ENCODE results near the gene MTTP. TPM values are rescaled to one million over a fixed set of nuclear protein-coding genes. Genes with fewer than 3 reads are reported as not detected.

Gene MTTP
- total RNA-seq, 1 donor from 2014 or later, result 54.9 TPM

GRCh38 chr4:99637174-99637573 lies 62.5 kb downstream of the MTTP start:
- H3K36me3 Mint-ChIP-seq (ENCODE audit: insufficient read depth), result no peaks in the 10 kb centered on the region
- no peaks in the 10 kb centered on the region for H3K27me3 Mint-ChIP-seq
- H3K27ac Mint-ChIP-seq, result no peak overlapping the region
- DNase-seq (ENCODE audit: low spot score, unreplicated experiment), result no peak
- no peak overlapping the region for H3K4me3 Mint-ChIP-seq (ENCODE audit: low read depth)
- TF ChIP-seq, protein P1, sequence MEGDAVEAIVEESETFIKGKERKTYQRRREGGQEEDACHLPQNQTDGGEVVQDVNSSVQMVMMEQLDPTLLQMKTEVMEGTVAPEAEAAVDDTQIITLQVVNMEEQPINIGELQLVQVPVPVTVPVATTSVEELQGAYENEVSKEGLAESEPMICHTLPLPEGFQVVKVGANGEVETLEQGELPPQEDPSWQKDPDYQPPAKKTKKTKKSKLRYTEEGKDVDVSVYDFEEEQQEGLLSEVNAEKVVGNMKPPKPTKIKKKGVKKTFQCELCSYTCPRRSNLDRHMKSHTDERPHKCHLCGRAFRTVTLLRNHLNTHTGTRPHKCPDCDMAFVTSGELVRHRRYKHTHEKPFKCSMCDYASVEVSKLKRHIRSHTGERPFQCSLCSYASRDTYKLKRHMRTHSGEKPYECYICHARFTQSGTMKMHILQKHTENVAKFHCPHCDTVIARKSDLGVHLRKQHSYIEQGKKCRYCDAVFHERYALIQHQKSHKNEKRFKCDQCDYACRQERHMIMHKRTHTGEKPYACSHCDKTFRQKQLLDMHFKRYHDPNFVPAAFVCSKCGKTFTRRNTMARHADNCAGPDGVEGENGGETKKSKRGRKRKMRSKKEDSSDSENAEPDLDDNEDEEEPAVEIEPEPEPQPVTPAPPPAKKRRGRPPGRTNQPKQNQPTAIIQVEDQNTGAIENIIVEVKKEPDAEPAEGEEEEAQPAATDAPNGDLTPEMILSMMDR (IDR thresholded peaks at IDR 0.05; ENCODE audit: unreplicated experiment), result no peak
- peaks cover 3% of the 10 kb centered on the region for H3K9me3 Mint-ChIP-seq (ENCODE audit: low read depth)
- peaks cover 26% of the 10 kb centered on the region for H3K4me1 Mint-ChIP-seq (ENCODE audit: low read depth)

GRCh38 chr4:99640676-99641075 lies 66.1 kb downstream of the MTTP start:
- no peak for DNase-seq (ENCODE audit: low spot score, unreplicated experiment)
- no peaks in the 10 kb centered on the region for H3K36me3 Mint-ChIP-seq (ENCODE audit: insufficient read depth)
- TF ChIP-seq, protein P1 (IDR thresholded peaks at IDR 0.05; ENCODE audit: unreplicated experiment), result no peak
- peaks cover 4% of the 10 kb centered on the region for H3K9me3 Mint-ChIP-seq (ENCODE audit: low read depth)
- H3K27ac Mint-ChIP-seq, result peak overlapping the region; percentile 44
- H3K4me3 Mint-ChIP-seq (ENCODE audit: low read depth), result no peak overlapping the region
- H3K4me1 Mint-ChIP-seq (ENCODE audit: low read depth), result peaks cover 48% of the 10 kb centered on the region
- H3K27me3 Mint-ChIP-seq, result no peaks in the 10 kb centered on the region

- Mint-ChIP-seq H3K36me3 (ENCODE audit: insufficient read depth) (no peaks in the 10 kb centered on the region), H3K4me3 (ENCODE audit: low read depth) (no peak overlapping the region), H3K4me1 (ENCODE audit: low read depth) (peaks cover 49% of the 10 kb centered on the region), H3K9me3 (ENCODE audit: low read depth) (peaks cover 4% of the 10 kb centered on the region), H3K27ac (peak overlapping the region; percentile 88), H3K27me3 (no peaks in the 10 kb centered on the region)
- TF ChIP-seq, protein P1 (IDR thresholded peaks at IDR 0.05; ENCODE audit: unreplicated experiment), result no peak
- no peak for DNase-seq (ENCODE audit: low spot score, unreplicated experiment)
Observed at GRCh38 chr4:99642725-99643489, 68.3 kb downstream of the MTTP start.

DNA sequence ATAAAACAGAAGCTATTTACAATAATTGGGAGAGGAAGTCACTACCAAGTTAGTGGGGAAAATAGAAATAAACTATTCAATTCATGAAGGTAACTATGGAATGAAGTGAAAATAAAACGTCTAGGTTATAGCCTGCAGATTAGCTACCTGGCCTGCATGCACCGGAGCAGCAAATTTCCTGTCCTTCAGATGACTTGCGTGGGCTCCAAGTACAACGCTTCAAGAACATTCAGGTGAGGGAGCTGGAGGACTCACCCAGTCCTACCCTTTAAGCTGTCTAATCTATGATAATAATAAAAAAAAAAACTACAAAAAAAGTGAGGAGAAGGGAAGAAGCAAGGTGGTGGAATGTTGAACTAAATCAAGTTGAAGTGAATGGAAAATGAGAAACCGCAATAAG lies 69.8 kb downstream of the MTTP start:
- H3K27ac Mint-ChIP-seq, result no peak overlapping the region

GRCh38 chr4:99645036-99645435 lies 70.4 kb downstream of the MTTP start:
- Mint-ChIP-seq H3K27me3 (no peaks in the 10 kb centered on the region), H3K4me1 (ENCODE audit: low read depth) (peaks cover 55% of the 10 kb centered on the region)
- DNase-seq (ENCODE audit: low spot score, unreplicated experiment), result no peak

More for the DNA sequence above, 69.8 kb downstream of the MTTP start:
- H3K4me3 Mint-ChIP-seq (ENCODE audit: low read depth), result no peak overlapping the region
- TF ChIP-seq, protein P1 (IDR thresholded peaks at IDR 0.05; ENCODE audit: unreplicated experiment), result no peak
- DNase-seq (ENCODE audit: low spot score, unreplicated experiment), result no peak
- peaks cover 55% of the 10 kb centered on the region for H3K4me1 Mint-ChIP-seq (ENCODE audit: low read depth)
- no peaks in the 10 kb centered on the region for H3K27me3 Mint-ChIP-seq
- peaks cover 4% of the 10 kb centered on the region for H3K9me3 Mint-ChIP-seq (ENCODE audit: low read depth)
- H3K36me3 Mint-ChIP-seq (ENCODE audit: insufficient read depth), result no peaks in the 10 kb centered on the region

More at GRCh38 chr4:99645036-99645435, 70.4 kb downstream of the MTTP start:
- no peak overlapping the region for H3K4me3 Mint-ChIP-seq (ENCODE audit: low read depth)
- TF ChIP-seq, protein P1 (IDR thresholded peaks at IDR 0.05; ENCODE audit: unreplicated experiment), result no peak
- H3K9me3 Mint-ChIP-seq (ENCODE audit: low read depth), result peaks cover 4% of the 10 kb centered on the region
- H3K36me3 Mint-ChIP-seq (ENCODE audit: insufficient read depth), result no peaks in the 10 kb centered on the region
- no peak overlapping the region for H3K27ac Mint-ChIP-seq

All from progenitor cell of endocrine pancreas (in vitro differentiated cells).